ENCODE results near the gene GRAMD1B.

- no peak for TF ChIP-seq CTCF (IDR thresholded peaks at IDR 0.05)
- no peak for TF ChIP-seq POLR2A (IDR thresholded peaks at IDR 0.05)
Measured at GRCh38 chr11:123594921-123595320, 164.9 kb downstream of the GRAMD1B start.
